ENCODE results near the gene ATRIP. TPM values are rescaled to one million over a fixed set of nuclear protein-coding genes. Genes with fewer than 3 reads are reported as not detected.
"Not testable (repeated sequence)": the region's sequence is repeated elsewhere in the genome, so short reads cannot be mapped to it uniquely, and the experiment has no call there.

ATRIP gene
- total and polyA plus RNA-seq, 2 of the 4 experiments (the other 2 are of a cell fraction) = 6.8 to 10.8 TPM

- no peak for TF ChIP-seq RFX5 (IDR thresholded peaks at IDR 0.05; ENCODE audit: low read depth, low read length)
- no peak for TF ChIP-seq CEBPB (IDR thresholded peaks at IDR 0.05; ENCODE audit: low read depth, low read length)
- TF ChIP-seq BHLHE40 (IDR thresholded peaks at IDR 0.05; ENCODE audit: low read depth, low read length) = no peak
Observed at GRCh38 chr3:48460517-48460902, 14.0 kb downstream of the ATRIP start (continued).

- H2BK120ac ChIP-seq (ENCODE audit: low read depth, low read length); H3K27me3 ChIP-seq (ENCODE audit: control insufficient read depth, insufficient read depth, low read length); H3K23ac ChIP-seq (ENCODE audit: low read depth, low read length); intact Hi-C loops (cut with micrococcal nuclease); H2BK20ac ChIP-seq (ENCODE audit: low read depth, low read length); H3K79me1 ChIP-seq (ENCODE audit: low read depth in 1 of 2, low read length in 2 of 2); H3K14ac ChIP-seq (replicated peaks; ENCODE audit: low read depth, low read length); BruUV-seq (replicated peaks); H2BK5ac ChIP-seq (ENCODE audit: low read depth, low read length, poor library complexity, severe bottlenecking); dilution Hi-C loops (cut with HindIII; ENCODE audit: low sequenced_read_pairs, unreplicated experiment); H2AK5ac ChIP-seq (ENCODE audit: low read depth, low read length); DNase-seq; H3K4ac ChIP-seq (ENCODE audit: low read depth, low read length); H3K18ac ChIP-seq (ENCODE audit: low read depth, low read length); H3K27ac ChIP-seq (ENCODE audit: insufficient read depth, low read length); H2BK15ac ChIP-seq (ENCODE audit: low read depth, low read length); ATAC-seq (ENCODE audit: low read depth); H3K9me3 ChIP-seq (ENCODE audit: control insufficient read depth, insufficient read depth, low read length); H3K4me2 ChIP-seq (ENCODE audit: low read depth, low read length); H4K20me1 ChIP-seq (ENCODE audit: insufficient read depth, low read length); CTCF ChIA-PET; H4K91ac ChIP-seq (ENCODE audit: insufficient read depth, low read depth, low read length); H3K56ac ChIP-seq (ENCODE audit: extremely low read depth, insufficient read depth, low read length); H2AK9ac ChIP-seq (replicated peaks; ENCODE audit: low read depth, low read length, poor library complexity); POLR2A ChIA-PET (ENCODE audit: unreplicated experiment); H2AFZ ChIP-seq (replicated peaks; ENCODE audit: low read length, poor library complexity); H3K9me1 ChIP-seq (ENCODE audit: insufficient read depth, low read length); H3K4me3 ChIP-seq (ENCODE audit: insufficient read depth, low read depth, low read length); H4K8ac ChIP-seq (ENCODE audit: low read depth in 2 of 2, low read length in 2 of 2); H3K9ac ChIP-seq (ENCODE audit: low read depth, low read length); H4K5ac ChIP-seq (ENCODE audit: low read depth, low read length): not testable (repeated sequence)
- no CpG with 5 or more reads among the region's 7 CpGs for WGBS, 2 experiments (ENCODE audit: extremely low coverage in 2 of 2, insufficient read length in 1 of 2)
- peaks cover 13% of the 10 kb centered on the region for H3K4me1 ChIP-seq (ENCODE audit: control insufficient read depth, insufficient read depth, low read length)
- in situ Hi-C loops (cut with MboI; ENCODE audit: low sequenced_read_pairs) = loop anchor here (10.0 kb wide), 1 partner anchor 203 kb away; the partner anchor contains the start of gene CELSR3
- H3K36me3 ChIP-seq (ENCODE audit: control insufficient read depth, insufficient read depth, low read length) = peaks cover 28% of the 10 kb centered on the region
Observed at GRCh38 chr3:48461767-48462166, 15.2 kb downstream of the ATRIP start.

Data from IMR-90 (cell line).